ENCODE results near the gene TSHZ1. TPM values are rescaled to one million over a fixed set of nuclear protein-coding genes. Genes with fewer than 3 reads are reported as not detected.

TSHZ1 gene
- total and polyA plus RNA-seq, 2 experiments from 2014 or later: 2.2 to 4.4 TPM

- Histone ChIP-seq H3K79me2 (ENCODE audit: insufficient read depth) (peaks cover 94% of the 10 kb centered on the region), H3K4me2 (ENCODE audit: unreplicated experiment) (no peak overlapping the region), H3K27me3 (replicated peaks; ENCODE audit: insufficient read depth) (no peaks in the 10 kb centered on the region), H3K4me1 (ENCODE audit: insufficient read depth) (peaks cover 29% of the 10 kb centered on the region), H3K27ac (no peak overlapping the region), H4K20me1 (ENCODE audit: insufficient read depth) (no peaks in the 10 kb centered on the region), H3F3A (ENCODE audit: insufficient read depth) (no peaks in the 10 kb centered on the region), H3K9me3 (ENCODE audit: low read depth) (no peaks in the 10 kb centered on the region), H3K9me2 (ENCODE audit: insufficient read depth) (no peaks in the 10 kb centered on the region), H3K36me3 (ENCODE audit: low read depth) (no peaks in the 10 kb centered on the region), H3K9ac (no peak overlapping the region), H3K4me3 (no peak overlapping the region), H2AFZ (no peak overlapping the region)
- 49 to 59% methylated on average over 9 of the region's 9 CpGs for WGBS, 2 experiments (ENCODE audit: low coverage in 1 of 2, low lambda C conversion rate in 2 of 2, missing lambda C conversion rate in 2 of 2)
- TF ChIP-seq EZH2phosphoT487 (IDR thresholded peaks at IDR 0.05; ENCODE audit: insufficient read depth, low read depth): no peak
- no peak for TF ChIP-seq EZH2 (IDR thresholded peaks at IDR 0.05; ENCODE audit: insufficient read depth, poor library complexity, severe bottlenecking)
- DNase-seq: no peak
- in situ Hi-C loops (cut with MboI): loop anchor here (25.0 kb wide), 1 partner anchor 562 kb away; no protein-coding TSS in a partner anchor
Observed at GRCh38 chr18:75223687-75224347, 13.2 kb downstream of the TSHZ1 start.

GRCh38 chr18:75226286-75226955 lies 15.8 kb downstream of the TSHZ1 start:
- Histone ChIP-seq H3K27me3 (replicated peaks; ENCODE audit: insufficient read depth) (no peaks in the 10 kb centered on the region), H3K4me3 (peak overlapping the region; percentile 59), H4K20me1 (ENCODE audit: insufficient read depth) (no peaks in the 10 kb centered on the region), H3K9me2 (ENCODE audit: insufficient read depth) (no peaks in the 10 kb centered on the region), H2AFZ (peak overlapping the region; percentile 65), H3K9me3 (ENCODE audit: low read depth) (no peaks in the 10 kb centered on the region), H3K79me2 (ENCODE audit: insufficient read depth) (peaks cover 78% of the 10 kb centered on the region), H3K4me2 (ENCODE audit: unreplicated experiment) (peak overlapping the region; percentile 82), H3K9ac (peak overlapping the region; percentile 24), H3K36me3 (ENCODE audit: low read depth) (no peaks in the 10 kb centered on the region), H3K27ac (no peak overlapping the region), H3F3A (ENCODE audit: insufficient read depth) (no peaks in the 10 kb centered on the region), H3K4me1 (ENCODE audit: insufficient read depth) (peaks cover 21% of the 10 kb centered on the region)
- 8 to 10% methylated on average over 11 of the region's 11 CpGs for WGBS, 2 experiments (ENCODE audit: low coverage in 1 of 2, low lambda C conversion rate in 2 of 2, missing lambda C conversion rate in 2 of 2)
- TF ChIP-seq EZH2 (IDR thresholded peaks at IDR 0.05; ENCODE audit: insufficient read depth, poor library complexity, severe bottlenecking) (no peak), EZH2phosphoT487 (IDR thresholded peaks at IDR 0.05; ENCODE audit: insufficient read depth, low read depth) (no peak)
- in situ Hi-C loops (cut with MboI): no loop called here
- DNase-seq: peak; percentile 40

GRCh38 chr18:75226956-75227316 lies 16.3 kb downstream of the TSHZ1 start:
- Histone ChIP-seq H3K9me2 (ENCODE audit: insufficient read depth) (no peaks in the 10 kb centered on the region), H3K79me2 (ENCODE audit: insufficient read depth) (peaks cover 79% of the 10 kb centered on the region), H3K36me3 (ENCODE audit: low read depth) (no peaks in the 10 kb centered on the region), H3K27ac (no peak overlapping the region), H2AFZ (peak overlapping the region; percentile 65), H3K4me1 (ENCODE audit: insufficient read depth) (peaks cover 18% of the 10 kb centered on the region), H3K27me3 (replicated peaks; ENCODE audit: insufficient read depth) (no peaks in the 10 kb centered on the region), H3F3A (ENCODE audit: insufficient read depth) (no peaks in the 10 kb centered on the region), H3K9ac (peak overlapping the region; percentile 24), H3K4me2 (ENCODE audit: unreplicated experiment) (peak overlapping the region; percentile 82), H3K9me3 (ENCODE audit: low read depth) (no peaks in the 10 kb centered on the region), H4K20me1 (ENCODE audit: insufficient read depth) (no peaks in the 10 kb centered on the region), H3K4me3 (peak overlapping the region; percentile 59)
- TF ChIP-seq EZH2 (IDR thresholded peaks at IDR 0.05; ENCODE audit: insufficient read depth, poor library complexity, severe bottlenecking) (no peak), EZH2phosphoT487 (IDR thresholded peaks at IDR 0.05; ENCODE audit: insufficient read depth, low read depth) (no peak)
- 13 to 15% methylated on average over 5 of the region's 5 CpGs for WGBS, 2 experiments (ENCODE audit: low coverage in 1 of 2, low lambda C conversion rate in 2 of 2, missing lambda C conversion rate in 2 of 2)
- in situ Hi-C loops (cut with MboI): no loop called here
- DNase-seq: peak; percentile 35

GRCh38 chr18:75227535-75228296 lies 17.1 kb downstream of the TSHZ1 start:
- no peak overlapping the region for H3K27ac ChIP-seq
- no peak for DNase-seq
- in situ Hi-C loops (cut with MboI): no loop called here
- no peaks in the 10 kb centered on the region for H3K9me2 ChIP-seq (ENCODE audit: insufficient read depth)
- no peaks in the 10 kb centered on the region for H4K20me1 ChIP-seq (ENCODE audit: insufficient read depth)
- H3K4me1 ChIP-seq (ENCODE audit: insufficient read depth): peaks cover 18% of the 10 kb centered on the region
- H2AFZ ChIP-seq: peak overlapping the region; percentile 65
- 53 to 59% methylated on average over 11 of the region's 11 CpGs for WGBS, 2 experiments (ENCODE audit: low coverage in 1 of 2, low lambda C conversion rate in 2 of 2, missing lambda C conversion rate in 2 of 2)
- no peaks in the 10 kb centered on the region for H3K9me3 ChIP-seq (ENCODE audit: low read depth)
- H3K4me2 ChIP-seq (ENCODE audit: unreplicated experiment): peak overlapping the region; percentile 82
- no peaks in the 10 kb centered on the region for H3K27me3 ChIP-seq (replicated peaks; ENCODE audit: insufficient read depth)
- H3K9ac ChIP-seq: peak overlapping the region; percentile 24; the same call in 1 of the 2 replicates
- TF ChIP-seq EZH2 (IDR thresholded peaks at IDR 0.05; ENCODE audit: insufficient read depth, poor library complexity, severe bottlenecking) (no peak), EZH2phosphoT487 (IDR thresholded peaks at IDR 0.05; ENCODE audit: insufficient read depth, low read depth) (no peak)
- no peaks in the 10 kb centered on the region for H3K36me3 ChIP-seq (ENCODE audit: low read depth)
- peaks cover 76% of the 10 kb centered on the region for H3K79me2 ChIP-seq (ENCODE audit: insufficient read depth)
- no peaks in the 10 kb centered on the region for H3F3A ChIP-seq (ENCODE audit: insufficient read depth)
- peak overlapping the region; percentile 59 for H3K4me3 ChIP-seq
